Fibroblast of the aortic adventitia (primary cell): Measurements from ENCODE around the gene MAPKAP1. TPM values are rescaled to one million over a fixed set of nuclear protein-coding genes. Genes with fewer than 3 reads are reported as not detected.
"Not testable (repeated sequence)": the region's sequence is repeated elsewhere in the genome, so short reads cannot be mapped to it uniquely, and the experiment has no call there.

Experiments used
- DNase-seq: peaks from one replicate; pipeline ENCODE4 v3.0.0-alpha.2; 2010; ENCODE audit warnings: low read depth
- H3K4me3 ChIP-seq: 2 replicates; pipeline ENCODE4 v1.5.1; 2011; ENCODE audit warnings: low read depth, mild to moderate bottlenecking, control low read depth, low read length, moderate library complexity
- CTCF ChIP-seq: IDR thresholded peaks from 2 replicates; pipeline ENCODE4 v1.5.1; 2011; ENCODE audit warnings: mild to moderate bottlenecking, low read length, control low read depth, inconsistent platforms; ENCODE audit not compliant: insufficient read depth
- total RNA-seq: library from RNA; depleted of rRNA; stranded (reverse); fragments of >200 nt; gene quantifications from 2 replicates; pipeline ENCODE4 v1.2.3, GENCODE V29; 2012; ENCODE audit warnings: low replicate concordance

MAPKAP1 gene
- total RNA-seq, 1 donor = 90.6 TPM

DNA sequence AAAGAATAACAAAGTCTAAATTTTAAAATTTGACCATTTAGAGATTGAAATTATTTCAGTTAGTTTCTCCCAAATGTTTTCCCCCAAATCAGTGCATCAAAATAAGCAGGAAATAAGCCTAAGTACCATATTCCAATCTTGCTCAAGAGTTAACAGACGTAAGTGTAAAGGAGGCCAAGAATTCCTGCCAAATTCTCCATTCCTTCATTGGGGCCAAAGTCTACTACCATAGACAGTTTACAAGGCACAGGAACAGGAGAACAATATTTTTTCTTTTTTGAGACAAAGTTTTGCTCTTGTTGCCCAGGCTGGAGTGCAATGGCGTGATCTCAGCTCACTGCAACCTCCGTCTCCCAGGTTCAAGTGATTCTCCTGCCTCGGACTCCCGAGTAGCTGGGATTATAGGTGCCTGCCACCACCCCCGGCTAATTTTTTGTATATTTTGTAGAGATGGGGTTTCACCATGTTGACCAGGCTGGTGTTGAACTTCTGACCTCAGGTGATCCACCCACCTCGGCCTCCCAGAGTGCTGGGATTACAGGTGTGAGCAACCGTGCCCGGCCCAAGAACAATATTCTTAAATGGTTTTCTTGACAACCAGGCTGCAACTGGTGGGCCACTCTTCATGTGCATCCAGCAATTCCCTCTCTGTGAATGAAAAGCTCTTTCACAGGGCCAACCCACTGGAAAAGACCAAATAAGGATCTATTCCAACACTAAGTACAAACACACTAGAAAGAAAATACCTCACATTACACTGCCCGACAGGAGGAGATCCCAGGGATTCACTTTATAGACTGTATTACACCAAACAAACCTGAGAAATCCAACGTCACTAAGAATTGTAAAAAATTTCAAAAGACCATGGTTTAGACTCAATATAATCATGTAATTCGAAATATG lies 127.7 kb downstream of the MAPKAP1 start:
- TF ChIP-seq CTCF = no peak
- DNase-seq = peak; percentile 27
- no peak overlapping the region for H3K4me3 ChIP-seq

GRCh38 chr9:125574126-125574877 lies 132.7 kb downstream of the MAPKAP1 start:
- TF ChIP-seq CTCF = no peak
- DNase-seq = no peak
- no peak overlapping the region for H3K4me3 ChIP-seq

- DNase-seq, H3K4me3 ChIP-seq: not testable (repeated sequence)
Measured at GRCh38 chr9:125572461-125572860, 134.5 kb downstream of the MAPKAP1 start.

- not testable (repeated sequence) for H3K4me3 ChIP-seq, DNase-seq
Measured at GRCh38 chr9:125571824-125572223, 135.2 kb downstream of the MAPKAP1 start.

DNA sequence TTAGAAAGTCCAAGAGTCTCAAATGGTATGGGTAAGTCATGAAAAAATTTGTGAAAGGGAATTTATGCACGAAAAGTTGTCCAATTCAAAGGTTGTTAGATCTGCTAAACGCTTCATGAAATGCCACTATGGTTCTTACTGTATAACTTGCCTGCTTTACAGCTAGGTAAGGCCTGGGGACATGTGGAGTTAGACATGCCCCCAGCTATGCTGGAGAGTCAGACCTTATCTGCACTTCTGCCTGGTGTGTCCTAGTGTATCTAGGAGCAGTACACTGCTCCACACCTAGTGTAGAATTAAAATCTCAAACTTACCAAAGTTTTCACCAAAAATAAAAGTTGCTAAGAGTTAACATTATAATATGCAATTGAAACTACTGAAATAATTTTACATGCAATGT lies 136.8 kb downstream of the MAPKAP1 start:
- H3K4me3 ChIP-seq = no peak overlapping the region
- TF ChIP-seq CTCF = no peak
- DNase-seq = no peak

DNA sequence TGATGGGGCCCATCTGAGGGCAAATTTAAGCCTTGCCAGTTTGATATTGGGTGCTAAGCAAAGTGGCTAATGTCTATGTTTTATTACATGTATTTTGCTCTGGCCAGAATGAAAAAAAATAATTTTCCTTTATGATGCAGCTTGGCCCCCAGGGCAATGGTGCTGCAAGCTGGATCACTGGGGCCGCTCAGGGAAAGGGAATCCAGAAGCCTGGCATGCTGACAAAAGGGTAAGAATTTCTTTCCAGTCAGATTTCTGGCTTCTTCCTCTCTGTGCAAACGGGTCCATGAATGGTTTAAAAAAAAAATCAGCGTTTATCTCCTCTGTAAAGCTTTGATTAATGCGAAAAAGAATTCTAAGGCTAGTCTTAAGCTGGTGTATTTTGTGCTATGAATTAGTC lies 138.4 kb downstream of the MAPKAP1 start:
- peak; percentile 85 for DNase-seq
- H3K4me3 ChIP-seq = no peak overlapping the region
- TF ChIP-seq CTCF = no peak

- DNase-seq, H3K4me3 ChIP-seq: not testable (repeated sequence)
Measured at GRCh38 chr9:125566051-125566450, 141.0 kb downstream of the MAPKAP1 start.

- no peak overlapping the region for H3K4me3 ChIP-seq
- TF ChIP-seq CTCF = no peak
- DNase-seq = no peak
Measured at GRCh38 chr9:125565126-125565525, 141.9 kb downstream of the MAPKAP1 start.
